Activated CD4-positive, alpha-beta T cell treated with anti-CD3 and anti-CD28 coated beads, Interleukin-10, Interleukin-2, amounts not matched to agents 100 ng/mL and 50 ng/mL, durations not matched to agents 16 hours and 8 hours (primary cell): Measurements from ENCODE around the gene TMEM9.
"Not testable (repeated sequence)": the region's sequence is repeated elsewhere in the genome, so short reads cannot be mapped to it uniquely, and the experiment has no call there.

Source experiments
- DNase-seq: peaks from one replicate; pipeline ENCODE4 v3.0.0-alpha.2; 2020

TMEM9 gene

GRCh38 chr1:201172999-201173610, 18.8 kb upstream of the TMEM9 start:
- DNase-seq: no peak

- DNase-seq: no peak
Observed at GRCh38 chr1:201172326-201172725, 18.1 kb upstream of the TMEM9 start.

GRCh38 chr1:201171063-201172036, 17.1 kb upstream of the TMEM9 start:
- DNase-seq: peak; percentile 58

GRCh38 chr1:201170533-201171062, 16.3 kb upstream of the TMEM9 start:
- DNase-seq: peak; percentile 84

GRCh38 chr1:201169971-201170532, 15.8 kb upstream of the TMEM9 start:
- DNase-seq: no peak

GRCh38 chr1:201169203-201169602, 14.9 kb upstream of the TMEM9 start:
- no peak for DNase-seq

- DNase-seq: no peak
Observed at GRCh38 chr1:201167041-201167991, 13.0 kb upstream of the TMEM9 start.

- no peak for DNase-seq
Observed at GRCh38 chr1:201164645-201165044, 10.4 kb upstream of the TMEM9 start.

GRCh38 chr1:201163707-201164106, 9.4 kb upstream of the TMEM9 start:
- no peak for DNase-seq

GRCh38 chr1:201163036-201163435, 8.8 kb upstream of the TMEM9 start:
- DNase-seq: not testable (repeated sequence)

- DNase-seq: no peak
Observed at GRCh38 chr1:201157949-201158348, 3.7 kb upstream of the TMEM9 start.

- no peak for DNase-seq
Observed at GRCh38 chr1:201156819-201157218, 2.5 kb upstream of the TMEM9 start.

GRCh38 chr1:201156346-201156745, 2.1 kb upstream of the TMEM9 start:
- DNase-seq: no peak

- no peak for DNase-seq
Observed at GRCh38 chr1:201155354-201155753, 1.1 kb upstream of the TMEM9 start.

- DNase-seq: no peak
Observed at GRCh38 chr1:201153474-201154388, 543 bp downstream of the TMEM9 start.

- DNase-seq: peak; percentile 38
Observed at GRCh38 chr1:201149400-201149799, 4.9 kb downstream of the TMEM9 start.

- no peak for DNase-seq
Observed at GRCh38 chr1:201147396-201148015, 6.8 kb downstream of the TMEM9 start.

GRCh38 chr1:201146626-201147390, 7.5 kb downstream of the TMEM9 start:
- no peak for DNase-seq

- no peak for DNase-seq
Observed at GRCh38 chr1:201145816-201146215, 8.5 kb downstream of the TMEM9 start.

- DNase-seq: no peak
Observed at GRCh38 chr1:201145132-201145531, 9.1 kb downstream of the TMEM9 start.
